ENCODE data around the gene ZNF595. TPM values are rescaled to one million over a fixed set of nuclear protein-coding genes. Genes with fewer than 3 reads are reported as not detected.
"Not testable (repeated sequence)": the region's sequence is repeated elsewhere in the genome, so short reads cannot be mapped to it uniquely, and the experiment has no call there.

The ZNF595 gene
- 5.9 and 6.4 TPM in 2 replicates for total RNA-seq

DNA sequence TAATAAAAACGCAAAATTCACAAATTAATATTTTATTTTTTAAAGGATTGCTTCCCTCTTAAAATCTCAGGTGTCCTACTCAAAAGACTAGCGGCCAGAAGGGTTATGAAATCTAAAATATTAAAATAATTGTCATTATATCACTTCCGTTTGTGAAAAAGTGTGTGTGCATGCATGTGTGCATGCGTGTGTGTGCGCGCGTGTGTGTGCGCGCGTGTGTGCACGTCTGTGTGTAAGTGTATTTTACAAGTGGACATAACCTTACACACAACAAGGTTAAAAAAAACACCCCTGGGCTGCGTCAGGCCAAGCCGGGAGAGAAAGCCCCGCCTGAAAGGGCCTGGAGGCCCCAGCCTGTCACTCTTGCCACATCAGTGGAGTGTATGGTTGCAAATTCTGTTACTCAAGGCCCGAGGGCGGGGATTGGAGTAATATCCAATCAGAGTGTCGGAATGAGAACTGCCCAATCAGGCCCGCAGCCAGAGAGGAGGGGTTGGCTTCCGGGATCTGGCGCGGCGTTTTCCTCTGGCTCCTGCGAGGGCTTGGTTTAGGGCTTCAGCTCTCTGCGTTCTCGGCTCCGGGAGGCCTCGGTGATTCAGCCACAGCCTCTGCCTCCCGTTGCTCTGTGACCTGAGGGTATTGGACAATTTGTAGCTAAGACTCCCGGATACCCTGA lies at the start of gene ZNF595:
ZNF595 (plus strand) TSS at position 518 of the 676 bp plus-strand sequence. CDS start 168 bp downstream, outside the sequence.
- DNase-seq (ENCODE audit: low read depth); H3K36me3 ChIP-seq (ENCODE audit: control insufficient read depth, insufficient read depth, low read length); H3K27me3 ChIP-seq (ENCODE audit: control insufficient read depth, insufficient read depth, low read length): not testable (repeated sequence)
- H3K4me3 ChIP-seq (ENCODE audit: low read depth, low read length): peak within 1 kb of the TSS; percentile 28

DNA sequence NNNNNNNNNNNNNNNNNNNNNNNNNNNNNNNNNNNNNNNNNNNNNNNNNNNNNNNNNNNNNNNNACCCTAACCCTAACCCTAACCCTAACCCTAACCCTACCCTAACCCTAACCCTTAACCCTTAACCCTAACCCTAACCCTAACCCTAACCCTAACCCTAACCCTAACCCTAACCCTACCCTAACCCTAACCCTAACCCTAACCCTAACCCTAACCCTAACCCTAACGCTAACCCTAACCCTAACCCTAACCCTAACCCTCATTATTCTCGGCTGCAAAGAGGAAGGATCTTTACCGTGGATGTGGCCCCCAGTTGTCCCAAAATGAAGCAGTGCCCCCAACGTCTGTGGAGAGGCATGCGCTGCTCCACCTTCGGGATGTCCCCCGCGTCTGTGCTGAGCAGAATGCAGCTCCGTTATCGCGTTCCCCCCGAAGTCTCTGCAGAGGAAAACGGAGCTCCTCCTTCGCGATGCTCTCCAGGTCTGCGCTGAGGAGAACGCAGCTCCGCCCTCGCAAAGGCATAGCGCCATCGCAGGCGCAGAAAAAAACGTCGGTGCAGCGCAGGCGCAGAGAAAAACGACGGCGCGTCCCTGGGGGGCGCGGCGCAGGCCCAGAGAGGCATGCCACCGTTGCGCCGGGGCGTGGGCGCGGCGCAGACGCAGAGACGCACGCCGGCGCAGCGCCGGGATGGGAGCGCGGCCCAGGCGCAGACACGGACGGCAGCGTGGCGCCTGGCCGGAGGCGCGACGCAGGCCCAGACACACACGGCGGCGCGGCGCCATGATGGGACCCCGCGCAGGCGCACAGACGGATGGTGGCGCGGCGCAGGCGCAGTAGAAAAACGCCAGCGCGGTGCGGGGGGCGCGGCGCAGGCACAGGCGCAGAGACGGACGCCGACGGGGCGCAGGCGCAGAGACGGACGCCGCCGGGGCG lies 42.9 kb upstream of the ZNF595 start:
- H3K4me3 ChIP-seq (ENCODE audit: low read depth, low read length); DNase-seq (ENCODE audit: low read depth); H3K36me3 ChIP-seq (ENCODE audit: control insufficient read depth, insufficient read depth, low read length); H3K27me3 ChIP-seq (ENCODE audit: control insufficient read depth, insufficient read depth, low read length): not testable (repeated sequence)

DNA sequence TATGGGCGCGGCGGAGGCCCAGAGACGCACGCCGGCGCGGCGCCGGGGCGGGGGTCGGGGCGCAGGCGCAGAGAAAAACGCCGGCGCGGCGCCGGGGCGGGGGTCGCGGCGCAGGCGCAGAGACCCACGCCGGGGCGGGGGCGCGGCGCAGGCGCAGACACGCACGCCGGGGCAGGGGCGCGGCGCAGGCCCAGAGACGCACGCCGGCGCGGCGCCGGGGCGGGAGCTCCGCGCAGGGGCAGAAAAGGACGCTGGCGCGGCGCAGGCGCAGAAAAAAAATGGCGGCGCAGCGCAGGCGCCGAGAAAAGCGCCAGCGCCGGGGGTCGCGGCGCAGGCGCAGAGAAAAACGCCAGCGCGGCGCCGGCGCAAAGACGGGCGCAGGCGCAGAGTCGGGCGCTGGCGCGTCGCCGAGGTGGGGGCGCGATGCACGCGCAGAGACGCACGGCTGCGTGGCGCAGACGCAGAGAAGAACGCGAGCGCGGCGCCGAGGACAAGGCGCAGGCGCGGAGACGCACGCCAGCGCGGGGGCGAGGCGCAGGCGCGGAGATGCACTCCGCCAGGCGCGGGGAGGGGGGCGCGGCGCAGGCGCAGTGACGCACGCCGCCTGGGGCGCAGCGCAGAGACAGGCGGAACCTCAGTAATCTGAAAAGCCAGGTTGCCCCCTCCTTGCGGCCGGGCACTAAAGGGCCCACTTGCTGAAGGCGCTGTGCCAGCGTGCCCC lies 41.9 kb upstream of the ZNF595 start:
- not testable (repeated sequence) for H3K4me3 ChIP-seq (ENCODE audit: low read depth, low read length); H3K36me3 ChIP-seq (ENCODE audit: control insufficient read depth, insufficient read depth, low read length); H3K27me3 ChIP-seq (ENCODE audit: control insufficient read depth, insufficient read depth, low read length); DNase-seq (ENCODE audit: low read depth)

DNA sequence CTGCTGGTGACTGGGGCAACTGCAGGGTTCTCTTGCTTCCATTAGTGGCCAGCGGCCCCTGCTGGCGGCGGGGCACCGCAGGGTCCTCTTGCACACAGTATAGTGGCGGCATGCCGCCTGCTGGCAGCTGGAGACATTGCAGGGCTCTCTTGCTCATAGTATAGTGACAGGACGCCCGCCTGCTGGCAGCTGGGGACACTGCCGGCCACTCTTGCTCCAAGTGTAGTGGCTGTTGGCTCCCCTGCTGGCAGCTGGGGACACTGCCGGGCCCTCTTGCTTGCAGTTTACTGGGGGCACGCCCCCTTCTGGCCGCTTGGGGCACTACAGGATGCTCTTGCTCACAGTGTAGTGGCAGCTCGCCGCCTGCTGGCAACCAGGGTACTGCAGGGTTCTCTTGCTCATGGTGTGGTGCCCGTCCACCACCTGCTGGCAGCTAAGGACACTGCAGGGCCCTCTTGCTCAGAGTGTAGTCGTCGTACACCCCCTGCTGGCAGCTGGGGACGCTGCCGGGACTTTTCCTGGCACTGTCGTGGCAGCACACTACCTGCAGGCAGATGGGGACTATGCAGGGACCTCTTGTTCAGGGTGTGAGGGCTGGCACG lies 41.2 kb upstream of the ZNF595 start:
- H3K4me3 ChIP-seq (ENCODE audit: low read depth, low read length); H3K27me3 ChIP-seq (ENCODE audit: control insufficient read depth, insufficient read depth, low read length); H3K36me3 ChIP-seq (ENCODE audit: control insufficient read depth, insufficient read depth, low read length); DNase-seq (ENCODE audit: low read depth): not testable (repeated sequence)

DNA sequence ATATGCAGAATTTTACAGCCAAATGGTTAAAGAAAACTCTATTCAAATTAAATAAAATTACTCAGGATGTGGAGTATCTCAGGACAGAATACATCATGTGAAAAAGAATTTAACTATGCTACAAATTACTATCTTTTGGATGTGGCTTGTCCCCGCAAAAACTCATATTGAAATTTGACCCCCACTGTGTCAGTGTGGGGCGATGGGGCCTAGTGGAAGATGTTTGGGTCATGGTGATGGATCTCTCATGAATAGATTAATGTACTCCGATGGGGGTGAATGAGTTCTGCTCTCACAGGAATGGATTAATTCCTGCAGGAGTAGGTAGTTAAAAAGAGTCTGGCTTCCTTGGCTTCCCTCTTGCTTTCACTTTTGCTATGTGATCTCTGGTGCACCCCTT lies 35.0 kb upstream of the ZNF595 start:
- not testable (repeated sequence) for H3K36me3 ChIP-seq (ENCODE audit: control insufficient read depth, insufficient read depth, low read length); DNase-seq (ENCODE audit: low read depth); H3K27me3 ChIP-seq (ENCODE audit: control insufficient read depth, insufficient read depth, low read length); H3K4me3 ChIP-seq (ENCODE audit: low read depth, low read length)

DNA sequence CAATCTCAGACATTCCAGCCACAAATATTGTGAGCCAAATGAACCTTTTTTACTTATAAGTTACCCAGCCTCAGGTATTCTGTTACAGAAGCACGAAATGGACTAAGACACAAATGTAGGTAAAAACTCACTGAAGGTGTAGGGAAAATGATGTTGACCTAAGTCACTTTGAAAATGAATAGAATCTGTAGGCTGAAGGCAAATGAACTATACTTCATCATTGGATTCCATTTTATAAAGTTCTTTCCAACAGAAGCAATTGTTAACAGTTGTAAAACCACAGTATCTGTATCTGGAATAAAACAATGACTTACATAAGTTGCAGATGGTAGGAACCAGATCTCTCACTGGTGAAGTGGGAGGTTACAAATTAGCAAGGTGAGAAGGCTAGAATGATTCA lies 34.5 kb upstream of the ZNF595 start:
- not testable (repeated sequence) for H3K36me3 ChIP-seq (ENCODE audit: control insufficient read depth, insufficient read depth, low read length); DNase-seq (ENCODE audit: low read depth)

DNA sequence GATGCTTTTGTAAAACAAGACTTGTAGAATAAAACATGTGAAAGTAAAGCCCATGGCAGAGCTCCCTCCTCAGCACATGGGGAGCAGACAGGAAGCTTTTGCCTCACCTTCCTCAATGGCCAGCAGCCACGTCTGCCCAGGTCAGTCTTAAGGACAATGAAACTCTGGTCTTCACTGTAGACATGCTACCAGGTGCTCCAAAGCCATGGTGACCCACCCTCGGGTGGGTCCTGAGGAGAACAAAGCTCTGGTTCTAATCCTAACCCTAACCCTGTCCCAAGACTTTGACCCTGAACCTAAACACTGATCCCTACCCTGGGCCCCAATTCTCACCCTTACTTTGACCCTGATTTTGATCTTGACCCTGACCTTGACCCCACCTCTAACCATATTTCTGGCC lies 30.2 kb upstream of the ZNF595 start:
- not testable (repeated sequence) for H3K27me3 ChIP-seq (ENCODE audit: control insufficient read depth, insufficient read depth, low read length); H3K36me3 ChIP-seq (ENCODE audit: control insufficient read depth, insufficient read depth, low read length); H3K4me3 ChIP-seq (ENCODE audit: low read depth, low read length); DNase-seq (ENCODE audit: low read depth)

More for the DNA sequence above, 34.5 kb upstream of the ZNF595 start:
- H3K4me3 ChIP-seq (ENCODE audit: low read depth, low read length); H3K27me3 ChIP-seq (ENCODE audit: control insufficient read depth, insufficient read depth, low read length): not testable (repeated sequence)

DNA sequence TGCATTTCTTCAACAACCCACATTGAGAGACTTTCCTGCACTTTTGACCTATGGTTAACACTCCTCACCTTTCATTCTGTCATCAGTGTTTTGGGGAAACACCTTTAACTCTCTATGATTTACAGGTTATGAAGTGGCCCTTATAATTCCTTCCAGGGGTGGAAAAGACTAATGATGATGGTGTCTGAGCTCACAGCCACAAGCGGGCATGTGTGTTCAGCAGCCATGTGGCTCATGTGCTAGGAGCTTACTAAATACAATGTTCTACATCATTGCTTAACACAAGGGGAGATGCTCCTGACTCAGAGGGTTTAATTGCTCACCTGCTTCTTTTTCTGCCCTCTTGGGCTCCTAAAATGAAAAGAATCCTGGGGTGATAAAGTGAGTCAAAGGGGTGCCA lies 28.8 kb upstream of the ZNF595 start:
- not testable (repeated sequence) for H3K36me3 ChIP-seq (ENCODE audit: control insufficient read depth, insufficient read depth, low read length); H3K27me3 ChIP-seq (ENCODE audit: control insufficient read depth, insufficient read depth, low read length); DNase-seq (ENCODE audit: low read depth); H3K4me3 ChIP-seq (ENCODE audit: low read depth, low read length)

DNA sequence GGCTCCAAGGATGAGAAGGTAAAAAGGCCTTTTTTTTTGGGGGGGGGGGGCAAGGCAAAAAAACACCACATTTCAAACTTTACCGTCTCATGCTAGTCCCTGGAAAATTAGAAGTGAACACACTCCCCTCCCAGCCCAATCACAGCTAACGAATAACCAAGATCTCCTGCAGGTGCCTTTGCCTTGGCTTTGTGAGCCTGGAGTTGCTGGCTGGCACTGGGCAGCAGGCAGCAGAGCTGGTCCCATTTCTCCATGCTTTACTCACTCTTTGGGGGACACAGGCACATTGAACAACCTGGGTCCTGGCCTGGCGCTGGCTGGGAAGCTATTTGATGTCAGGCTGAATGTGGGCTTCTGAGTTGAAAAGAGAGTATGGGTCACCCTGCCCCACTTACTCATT lies 25.6 kb upstream of the ZNF595 start:
- H3K4me3 ChIP-seq (ENCODE audit: low read depth, low read length); H3K36me3 ChIP-seq (ENCODE audit: control insufficient read depth, insufficient read depth, low read length); H3K27me3 ChIP-seq (ENCODE audit: control insufficient read depth, insufficient read depth, low read length); DNase-seq (ENCODE audit: low read depth): not testable (repeated sequence)

DNA sequence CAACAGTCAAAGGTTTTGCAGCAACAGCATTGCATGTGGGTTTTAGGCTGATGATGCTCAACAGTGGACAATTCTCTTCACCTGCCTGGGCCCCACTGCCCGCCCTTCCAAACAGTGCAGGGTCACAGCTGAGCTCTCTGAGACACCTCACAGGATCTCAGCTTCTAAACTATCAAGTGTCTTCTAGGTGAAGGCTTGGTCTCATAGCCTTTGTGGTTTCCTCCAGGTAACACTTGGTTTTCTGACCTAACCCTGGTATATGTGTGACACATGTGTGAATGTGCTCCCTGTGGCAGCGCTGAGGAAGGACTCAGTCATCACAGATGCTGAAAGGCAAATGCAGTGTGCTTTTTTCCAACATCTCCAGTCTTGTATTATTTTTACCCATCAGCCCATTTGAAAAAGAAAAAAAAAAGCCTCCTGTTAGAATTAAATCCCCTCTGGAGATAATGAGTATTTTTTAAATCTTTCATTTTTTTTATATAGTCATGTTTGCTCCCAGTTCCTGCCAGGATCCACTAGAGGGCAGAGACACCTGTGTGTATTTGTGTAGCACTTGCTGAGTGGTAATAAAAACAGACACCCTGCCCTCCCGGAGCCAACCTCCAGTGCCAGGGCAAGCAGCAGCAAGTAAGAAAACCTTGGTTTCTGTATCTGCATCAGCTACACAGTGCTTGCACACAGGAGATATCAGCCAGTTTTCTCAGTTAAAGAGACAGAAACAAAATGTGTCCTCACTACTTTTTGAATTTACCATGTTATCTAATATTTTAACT lies 24.2 kb upstream of the ZNF595 start:
- not testable (repeated sequence) for H3K36me3 ChIP-seq (ENCODE audit: control insufficient read depth, insufficient read depth, low read length); DNase-seq (ENCODE audit: low read depth); H3K4me3 ChIP-seq (ENCODE audit: low read depth, low read length); H3K27me3 ChIP-seq (ENCODE audit: control insufficient read depth, insufficient read depth, low read length)

DNA sequence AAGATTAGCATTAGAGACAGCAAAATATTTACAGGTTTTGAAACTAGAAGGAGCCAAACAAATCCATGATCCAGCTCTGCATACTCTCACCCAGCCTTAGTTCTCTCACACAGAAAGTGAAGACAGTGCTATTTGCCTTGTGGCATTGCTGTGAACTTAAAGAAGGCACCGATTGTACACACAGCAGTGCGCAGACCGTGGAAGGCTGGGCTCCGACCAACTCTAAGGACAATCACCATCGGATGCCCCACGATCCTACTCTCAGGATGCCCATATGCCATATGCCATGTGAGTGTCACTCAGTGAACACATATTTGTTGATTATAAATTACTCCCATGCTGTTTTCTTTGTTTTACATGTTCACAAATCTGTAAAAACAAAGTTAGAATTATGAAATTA lies 19.8 kb upstream of the ZNF595 start:
- not testable (repeated sequence) for H3K4me3 ChIP-seq (ENCODE audit: low read depth, low read length); DNase-seq (ENCODE audit: low read depth); H3K27me3 ChIP-seq (ENCODE audit: control insufficient read depth, insufficient read depth, low read length); H3K36me3 ChIP-seq (ENCODE audit: control insufficient read depth, insufficient read depth, low read length)

DNA sequence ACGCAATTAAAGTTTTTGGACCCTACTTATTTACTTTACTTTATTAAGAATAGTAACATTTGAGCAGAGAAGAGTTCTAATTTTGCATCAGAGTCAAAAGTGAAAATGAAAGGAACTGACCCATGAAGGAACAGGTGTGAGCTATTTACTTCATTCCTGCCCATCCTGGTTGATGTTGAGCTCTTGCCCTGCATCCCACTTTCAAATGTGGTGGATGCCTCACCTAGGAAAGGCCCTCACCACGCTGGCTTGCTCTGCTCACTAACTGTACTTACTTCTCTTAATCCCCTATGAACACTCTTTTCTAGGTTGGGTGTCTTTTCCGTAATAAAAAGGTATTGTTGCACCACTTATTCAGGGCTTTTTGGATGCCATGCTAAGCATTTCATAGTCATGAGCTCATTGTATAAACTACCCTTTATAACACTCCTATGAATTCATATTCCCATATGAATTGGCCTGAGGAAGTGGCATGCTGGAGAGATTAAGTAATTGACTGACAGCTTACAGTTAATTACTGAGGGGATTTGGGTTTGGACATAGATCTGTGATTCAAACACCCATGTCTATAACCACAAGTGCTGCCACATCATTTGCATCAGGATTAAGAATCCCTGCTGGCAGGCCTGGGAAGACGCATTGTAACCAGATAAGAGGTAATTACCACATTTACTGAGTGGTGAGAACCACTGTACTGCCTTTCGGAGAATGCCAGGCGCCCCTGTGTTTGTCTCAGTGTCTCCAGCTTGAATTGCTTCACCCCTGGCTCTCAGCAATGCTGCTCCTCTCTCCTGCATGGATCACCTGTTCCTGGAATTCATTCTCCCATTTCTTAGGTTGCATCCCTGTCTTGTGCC lies 16.3 kb upstream of the ZNF595 start:
- H3K36me3 ChIP-seq (ENCODE audit: control insufficient read depth, insufficient read depth, low read length); H3K4me3 ChIP-seq (ENCODE audit: low read depth, low read length); H3K27me3 ChIP-seq (ENCODE audit: control insufficient read depth, insufficient read depth, low read length); DNase-seq (ENCODE audit: low read depth): not testable (repeated sequence)

DNA sequence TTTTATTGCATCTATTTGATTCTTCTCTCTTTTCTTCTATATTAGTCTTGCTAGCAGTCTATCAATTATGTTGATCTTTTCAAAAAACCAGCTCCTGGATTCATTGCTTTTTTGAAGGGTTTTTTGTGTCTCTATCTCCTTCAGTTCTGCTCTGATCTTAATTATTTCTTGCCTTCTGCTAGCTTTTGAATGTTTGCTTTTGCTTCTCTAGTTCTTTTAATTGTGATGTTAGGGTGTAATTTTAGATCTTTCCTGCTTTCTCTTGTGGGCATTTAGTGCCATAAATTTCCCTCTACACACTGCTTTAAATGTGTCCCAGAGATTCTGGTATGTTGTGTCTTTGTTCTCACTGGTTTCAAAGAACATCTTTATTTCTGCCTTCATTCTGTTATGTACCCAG lies 14.9 kb upstream of the ZNF595 start:
- not testable (repeated sequence) for H3K36me3 ChIP-seq (ENCODE audit: control insufficient read depth, insufficient read depth, low read length); H3K27me3 ChIP-seq (ENCODE audit: control insufficient read depth, insufficient read depth, low read length); DNase-seq (ENCODE audit: low read depth); H3K4me3 ChIP-seq (ENCODE audit: low read depth, low read length)
